CD4-positive, CD25-positive, alpha-beta regulatory T cell (primary cell): ENCODE data around the gene MARCHF4. TPM values are rescaled to one million over a fixed set of nuclear protein-coding genes. Genes with fewer than 3 reads are reported as not detected.

ENCODE experiments used
- ATAC-seq, 2 donors: fragments of 150-1000 bp; cut with Tn5 transposase; one replicate each; pipeline ENCODE4 v1.10.0; 2021; ENCODE audit warnings: low read depth in 2 of 2, moderate number of reproducible peaks in 2 of 2, moderate library complexity in 1 of 2
- DNase-seq, 3 donors: peaks; one replicate each; pipeline versions ENCODE4 v3.0.0 to v3.0.0-alpha.2; 2012 to 2022; ENCODE audit warnings: mixed read lengths in 1 of 3
- H3K27ac ChIP-seq: one replicate; pipeline ENCODE4 v1.7.0; 2013; ENCODE audit warnings: mild to moderate bottlenecking, low read length; ENCODE audit not compliant: insufficient read depth, poor library complexity, severe bottlenecking
- H3K27me3 ChIP-seq: one replicate; pipeline ENCODE4 v1.7.0; 2013; ENCODE audit warnings: low read length; ENCODE audit not compliant: control insufficient read depth, insufficient read depth
- H3K36me3 ChIP-seq: one replicate; pipeline ENCODE4 v1.7.0; 2013; ENCODE audit warnings: mild to moderate bottlenecking, low read length, moderate library complexity; ENCODE audit not compliant: control insufficient read depth, insufficient read depth
- H3K4me1 ChIP-seq: 2 replicates; pipeline ENCODE4 v1.7.0; 2013; ENCODE audit warnings: mild to moderate bottlenecking, low read length; ENCODE audit not compliant: insufficient read depth, control insufficient read depth, poor library complexity, severe bottlenecking
- H3K4me3 ChIP-seq: one replicate; pipeline ENCODE4 v1.7.0; 2013; ENCODE audit warnings: low read depth, mild to moderate bottlenecking, low read length, moderate library complexity
- H3K9me3 ChIP-seq, 2 experiments: 1 replicate in 1 of 2; 2 replicates in 1 of 2; pipeline ENCODE4 v1.7.0; 2013; ENCODE audit warnings: low read length in 2 of 2, mild to moderate bottlenecking in 1 of 2, moderate library complexity in 1 of 2; ENCODE audit not compliant: control insufficient read depth in 2 of 2
- H3K27ac Mint-ChIP-seq, 3 donors: one replicate each; pipeline ENCODE4 v1.8.0; 2020 to 2022; ENCODE audit warnings: mild to moderate bottlenecking in 3 of 3, mixed read lengths in 3 of 3, moderate library complexity in 2 of 3
- H3K27me3 Mint-ChIP-seq: one replicate; pipeline ENCODE4 v1.8.0; 2022; ENCODE audit warnings: mild to moderate bottlenecking, mixed read lengths
- H3K36me3 Mint-ChIP-seq: one replicate; pipeline ENCODE4 v1.8.0; 2020; ENCODE audit warnings: mixed read lengths
- H3K4me1 Mint-ChIP-seq, 4 donors: one replicate each; pipeline ENCODE4 v1.8.0; 2020 to 2022; ENCODE audit warnings: mixed read lengths in 4 of 4, mild to moderate bottlenecking in 1 of 4
- H3K4me3 Mint-ChIP-seq, 4 donors: one replicate each; pipeline ENCODE4 v1.8.0; 2020 to 2022; ENCODE audit warnings: mild to moderate bottlenecking in 4 of 4, mixed read lengths in 4 of 4, moderate library complexity in 3 of 4
- H3K9me3 Mint-ChIP-seq, 7 donors: one replicate each; pipeline ENCODE4 v1.8.0; 2020 to 2022; ENCODE audit warnings: mixed read lengths in 7 of 7, mild to moderate bottlenecking in 3 of 7, moderate library complexity in 2 of 7
- polyA plus RNA-seq, 4 donors: library from polyadenylated mRNA; unstranded; fragments of 300-500 nt; fragmentation: Illumina TruSeq; gene quantifications; one replicate each; pipeline ENCODE4 v1.2.3, GENCODE V29; 2021
- total RNA-seq: library from RNA; stranded (reverse); gene quantifications from one replicate; pipeline ENCODE4 v1.2.3, GENCODE V29; 2022

The MARCHF4 gene
- total and polyA plus RNA-seq, 5 donors from 2014 or later, result not detected

- H3K9me3 Mint-ChIP-seq, result no peaks in the 10 kb centered on the region
- no peaks in the 10 kb centered on the region for H3K9me3 ChIP-seq
- peaks cover 3% of the 10 kb centered on the region for H3K36me3 Mint-ChIP-seq
- H3K4me1 Mint-ChIP-seq, result no peaks in the 10 kb centered on the region
- no peak overlapping the region for H3K27ac Mint-ChIP-seq
- no peak overlapping the region for H3K27ac ChIP-seq
- no peaks in the 10 kb centered on the region for H3K4me1 ChIP-seq
- no peak overlapping the region for H3K4me3 Mint-ChIP-seq
- DNase-seq (no peak), ATAC-seq (no peak)
- H3K36me3 ChIP-seq, result no peaks in the 10 kb centered on the region
- H3K4me3 ChIP-seq, result no peak overlapping the region
- no peaks in the 10 kb centered on the region for H3K27me3 ChIP-seq
- peaks cover 10% of the 10 kb centered on the region for H3K27me3 Mint-ChIP-seq
These were observed 30.5 kb upstream of the MARCHF4 start for GRCh38 chr2:216402751-216403150.

DNA sequence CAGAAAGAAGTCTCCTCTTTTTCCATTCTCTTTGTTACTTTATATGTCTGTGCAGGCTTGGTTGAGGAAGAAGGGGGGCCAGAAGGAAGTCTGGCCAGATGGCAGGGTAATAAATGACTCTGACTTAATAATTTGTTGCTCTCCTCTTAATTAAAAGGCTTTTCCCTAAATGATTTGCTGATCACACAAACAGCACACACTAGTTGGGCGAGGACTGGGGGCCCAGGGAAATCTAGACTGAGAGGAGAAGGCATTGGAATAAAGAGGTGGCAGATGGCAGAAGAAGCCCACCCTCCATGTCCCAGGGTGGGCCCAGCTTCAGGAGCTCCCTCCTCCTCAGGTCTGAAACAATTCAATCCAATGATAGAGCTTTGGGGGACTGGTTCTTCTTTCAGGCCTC, 27.3 kb upstream of the MARCHF4 start:
- no peak for DNase-seq
- peaks cover 0 to 6% (median 1%) of the 10 kb centered on the region in 4 donors for H3K4me1 Mint-ChIP-seq
- H3K27ac Mint-ChIP-seq, result no peak overlapping the region
- Histone ChIP-seq H3K9me3 (no peaks in the 10 kb centered on the region), H3K36me3 (no peaks in the 10 kb centered on the region), H3K27ac (no peak overlapping the region), H3K4me3 (no peak overlapping the region), H3K27me3 (no peaks in the 10 kb centered on the region), H3K4me1 (no peaks in the 10 kb centered on the region)
- peaks cover 0 to 1% (median 0%) of the 10 kb centered on the region in 7 donors for H3K9me3 Mint-ChIP-seq
- ATAC-seq, result no peak
- H3K27me3 Mint-ChIP-seq, result peaks cover 5% of the 10 kb centered on the region
- H3K4me3 Mint-ChIP-seq, result no peak overlapping the region
- no peaks in the 10 kb centered on the region for H3K36me3 Mint-ChIP-seq

DNA sequence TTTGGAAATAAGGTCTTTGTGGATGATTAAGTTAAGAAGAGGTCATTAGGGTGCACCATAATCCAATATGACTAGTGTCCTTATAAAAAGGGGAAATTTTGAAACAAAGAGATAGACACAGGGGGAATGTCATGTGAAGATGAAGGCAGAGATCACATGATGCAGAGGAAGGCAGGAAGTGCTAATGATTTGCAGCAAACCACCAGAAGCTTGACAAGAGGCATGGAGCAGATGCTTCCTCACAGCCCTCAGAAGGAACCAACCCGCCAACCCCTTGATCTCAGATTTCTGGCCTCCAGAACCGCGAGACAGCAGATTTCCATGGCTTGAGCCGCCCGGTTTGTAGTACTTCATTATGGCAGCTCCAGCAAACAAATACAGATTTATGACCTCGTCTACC, 22.6 kb upstream of the MARCHF4 start:
- H3K27ac ChIP-seq, result no peak overlapping the region
- H3K4me3 Mint-ChIP-seq, result no peak overlapping the region
- no peaks in the 10 kb centered on the region for H3K36me3 Mint-ChIP-seq
- H3K4me3 ChIP-seq, result no peak overlapping the region
- H3K9me3 Mint-ChIP-seq, result peaks cover 0 to 1% (median 0%) of the 10 kb centered on the region in 7 donors
- H3K27me3 Mint-ChIP-seq, result peaks cover 5% of the 10 kb centered on the region
- no peaks in the 10 kb centered on the region for H3K9me3 ChIP-seq
- no peaks in the 10 kb centered on the region for H3K36me3 ChIP-seq
- DNase-seq (no peak), ATAC-seq (no peak)
- no peaks in the 10 kb centered on the region for H3K27me3 ChIP-seq
- H3K27ac Mint-ChIP-seq, result no peak overlapping the region
- no peaks in the 10 kb centered on the region for H3K4me1 ChIP-seq
- H3K4me1 Mint-ChIP-seq, result peaks cover 0 to 7% (median 2%) of the 10 kb centered on the region in 4 donors

DNA sequence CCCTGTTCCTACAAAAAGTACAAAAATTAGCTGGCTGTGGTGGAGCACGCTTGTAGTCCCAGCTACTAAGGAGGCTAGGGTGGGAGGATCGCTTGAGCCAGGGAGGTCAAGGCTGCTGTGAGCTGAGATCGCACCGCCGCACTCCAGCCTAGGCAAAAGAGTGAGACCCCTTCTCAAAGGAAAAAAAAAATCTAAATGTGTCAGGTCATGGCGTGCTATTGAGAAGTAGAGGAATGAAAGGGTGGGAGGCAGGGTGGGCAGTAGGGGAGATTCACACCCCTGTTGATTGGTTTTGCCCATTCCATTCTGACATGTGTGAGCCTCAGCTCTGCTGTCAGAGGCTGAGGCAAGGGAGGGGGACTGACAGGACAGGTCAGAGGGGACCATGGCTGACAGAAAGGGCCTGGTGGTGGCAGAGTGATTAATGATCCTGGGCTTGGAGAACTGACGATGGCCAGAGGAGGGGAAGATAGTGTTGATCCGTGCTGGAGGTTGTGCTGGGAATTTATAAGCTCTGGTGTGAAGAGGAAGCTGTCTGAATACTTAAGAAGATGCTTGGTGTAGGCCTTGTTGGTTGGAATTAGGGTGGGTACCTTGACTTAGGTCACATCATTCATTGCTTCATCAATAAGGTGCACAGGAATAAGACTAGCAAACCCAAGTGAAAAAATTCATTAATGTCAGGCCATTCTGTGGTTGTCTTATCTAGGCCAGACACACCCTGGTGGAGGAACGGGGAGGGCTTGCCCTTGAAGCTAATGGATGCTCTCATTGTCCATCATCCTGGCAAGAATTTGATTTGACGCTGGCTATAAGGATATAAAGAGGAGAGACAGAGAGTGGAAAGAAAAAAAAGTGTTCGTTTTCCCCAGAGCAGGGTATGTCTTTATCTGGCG, 20.9 kb upstream of the MARCHF4 start:
- no peak overlapping the region for H3K27ac Mint-ChIP-seq
- H3K9me3 ChIP-seq, result no peaks in the 10 kb centered on the region
- no peaks in the 10 kb centered on the region for H3K27me3 ChIP-seq
- ATAC-seq, result no peak
- peaks cover 4 to 17% (median 9%) of the 10 kb centered on the region in 4 donors for H3K4me1 Mint-ChIP-seq
- H3K27ac ChIP-seq, result no peak overlapping the region
- H3K9me3 Mint-ChIP-seq, result peaks cover 0 to 2% (median 0%) of the 10 kb centered on the region in 7 donors
- H3K36me3 Mint-ChIP-seq, result no peaks in the 10 kb centered on the region
- H3K4me1 ChIP-seq, result peaks cover 7% of the 10 kb centered on the region
- H3K4me3 Mint-ChIP-seq, result peak overlapping the region in 1 of 4 donors; percentile 16
- H3K36me3 ChIP-seq, result no peaks in the 10 kb centered on the region
- H3K27me3 Mint-ChIP-seq, result peaks cover 5% of the 10 kb centered on the region
- no peak overlapping the region for H3K4me3 ChIP-seq
- no peak for DNase-seq

GRCh38 chr2:216392018-216392562, 19.8 kb upstream of the MARCHF4 start:
- Mint-ChIP-seq H3K9me3 (peaks cover 0 to 4% (median 0%) of the 10 kb centered on the region in 7 donors), H3K27me3 (peaks cover 5% of the 10 kb centered on the region), H3K36me3 (no peaks in the 10 kb centered on the region), H3K4me1 (peaks cover 7 to 25% (median 16%) of the 10 kb centered on the region in 4 donors), H3K4me3 (no peak overlapping the region), H3K27ac (no peak overlapping the region)
- no peak for DNase-seq
- Histone ChIP-seq H3K27ac (no peak overlapping the region), H3K9me3 (no peaks in the 10 kb centered on the region), H3K27me3 (no peaks in the 10 kb centered on the region), H3K36me3 (no peaks in the 10 kb centered on the region), H3K4me3 (no peak overlapping the region), H3K4me1 (peaks cover 10% of the 10 kb centered on the region)
- ATAC-seq, result no peak

- Mint-ChIP-seq H3K4me1 (peaks cover 7 to 25% (median 16%) of the 10 kb centered on the region in 4 donors), H3K36me3 (no peaks in the 10 kb centered on the region), H3K27ac (no peak overlapping the region), H3K4me3 (no peak overlapping the region), H3K9me3 (peaks cover 0 to 5% (median 0%) of the 10 kb centered on the region in 7 donors), H3K27me3 (peaks cover 5% of the 10 kb centered on the region)
- Histone ChIP-seq H3K4me1 (peaks cover 10% of the 10 kb centered on the region), H3K27me3 (no peaks in the 10 kb centered on the region), H3K27ac (no peak overlapping the region), H3K36me3 (no peaks in the 10 kb centered on the region), H3K9me3 (no peaks in the 10 kb centered on the region), H3K4me3 (no peak overlapping the region)
- ATAC-seq (no peak), DNase-seq (no peak)
These were observed 19.1 kb upstream of the MARCHF4 start for GRCh38 chr2:216391401-216391800.

DNA sequence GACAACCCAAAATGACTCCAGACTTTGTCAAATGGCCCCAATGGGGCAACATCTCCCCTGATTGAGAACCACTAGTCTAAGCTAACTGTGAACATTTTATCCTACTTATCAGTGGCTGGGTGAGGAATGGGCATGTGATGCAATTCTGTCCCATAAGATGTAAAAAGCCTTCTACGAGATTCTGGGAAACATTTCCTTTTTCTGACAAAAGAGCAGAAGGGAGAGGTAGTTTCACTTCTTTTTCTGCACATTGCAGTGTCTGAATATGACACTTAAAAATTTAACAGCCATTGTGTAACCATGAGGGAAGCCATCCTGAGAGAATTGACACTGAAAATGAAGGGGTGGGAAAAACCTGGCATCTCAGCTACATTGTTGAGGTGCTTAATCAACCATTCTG, 17.3 kb upstream of the MARCHF4 start:
- no peak for ATAC-seq
- H3K9me3 ChIP-seq, result no peaks in the 10 kb centered on the region
- Mint-ChIP-seq H3K36me3 (no peaks in the 10 kb centered on the region), H3K4me3 (peak overlapping the region in 1 of 4 donors; percentile 84), H3K4me1 (peaks cover 7 to 18% (median 15%) of the 10 kb centered on the region in 4 donors), H3K27me3 (no peaks in the 10 kb centered on the region), H3K9me3 (peaks cover 0 to 5% (median 0%) of the 10 kb centered on the region in 7 donors), H3K27ac (no peak overlapping the region)
- DNase-seq, result no peak
- H3K36me3 ChIP-seq, result no peaks in the 10 kb centered on the region
- H3K4me3 ChIP-seq, result no peak overlapping the region
- no peaks in the 10 kb centered on the region for H3K27me3 ChIP-seq
- H3K4me1 ChIP-seq, result peaks cover 10% of the 10 kb centered on the region
- no peak overlapping the region for H3K27ac ChIP-seq
